Kidney (tissue), 22 donors: ENCODE results near the gene DAGLB. TPM values are rescaled to one million over a fixed set of nuclear protein-coding genes. Genes with fewer than 3 reads are reported as not detected.
A peak's percentile ranks its signal among the peaks of the same experiment; 100 is the strongest.

Experiments
- DNase-seq, 5 donors: peaks; one replicate each; pipeline ENCODE4 v3.0.0-alpha.2; 2013 to 2020
- FAIRE-seq: peaks from 2 replicates; lab custom pipeline; 2012; peaks lifted over from hg19 to GRCh38; lab: Jason Lieb, UNC
- H3K27ac ChIP-seq, 2 donors: one replicate each; pipeline ENCODE4 v1.7.0; 2013; ENCODE audit warnings: low read depth in 2 of 2, low read length in 2 of 2, inconsistent platforms in 1 of 2
- H3K27me3 ChIP-seq: one replicate; pipeline ENCODE4 v1.7.1; 2013; ENCODE audit warnings: low read length, inconsistent platforms; ENCODE audit not compliant: control insufficient read depth, insufficient read depth
- H3K36me3 ChIP-seq, 3 donors: one replicate each; pipeline versions ENCODE4 v1.7.0 to v1.7.1; 2013; ENCODE audit warnings: low read length in 3 of 3, control low read depth in 1 of 3, inconsistent platforms in 1 of 3; ENCODE audit not compliant: insufficient read depth in 3 of 3, control insufficient read depth in 2 of 3
- H3K4me1 ChIP-seq, 3 donors: one replicate each; pipeline versions ENCODE4 v1.7.0 to v1.7.1; 2013; ENCODE audit warnings: low read length in 3 of 3, inconsistent platforms in 1 of 3, low read depth in 1 of 3; ENCODE audit not compliant: control insufficient read depth in 2 of 3, insufficient read depth in 2 of 3
- H3K4me3 ChIP-seq, 3 donors: one replicate each; pipeline versions ENCODE4 v1.7.0 to v1.8.1; 2013; ENCODE audit warnings: low read length in 3 of 3, control low read depth in 1 of 3, inconsistent platforms in 1 of 3
- H3K9ac ChIP-seq, 3 donors: one replicate each; pipeline versions ENCODE4 v1.7.0 to v1.7.1; 2013; ENCODE audit warnings: low read length in 3 of 3, control low read depth in 1 of 3, inconsistent platforms in 1 of 3
- H3K9me3 ChIP-seq, 3 donors: one replicate each; pipeline versions ENCODE4 v1.7.0 to v1.7.1; 2013; ENCODE audit warnings: low read length in 3 of 3, control low read depth in 1 of 3, inconsistent platforms in 1 of 3; ENCODE audit not compliant: control insufficient read depth in 2 of 3, insufficient read depth in 1 of 3
- intact Hi-C: fragments of 100-400 bp; cut with DNase I; formaldehyde crosslinking; loops from one replicate; pipeline ENCODE4 v1.11.1; 2022
- long read RNA-seq, 10 donors: library from polyadenylated mRNA in 1 of 10; unstranded in 1 of 10; transcript quantifications; one replicate each; pipeline ENCODE4 v2.0.0 and lab custom pipeline, GENCODE V29; 2021 to 2026
- polyA plus RNA-seq: library from polyadenylated mRNA; stranded (reverse); fragments of 350-450 nt; fragmentation: Illumina TruSeq; extraction: RNeasy Lipid Tissue Mini Kit (QIAGEN cat#74804); gene quantifications from one replicate; pipeline ENCODE4 v1.2.3, GENCODE V29; 2014; ENCODE audit warnings: low read depth, low replicate concordance; ENCODE audit not compliant: insufficient read depth
- total RNA-seq: library from RNA; stranded (reverse); fragmentation: NEBNext Ultra II Directional; extraction: Animal tissue kit (Norgen Biotek cat#: 25700); gene quantifications from one replicate; pipeline ENCODE4 v1.2.1, GENCODE V29; 2021
- TF ChIP-seq, protein P1 (sequence below): IDR thresholded peaks from 3 replicates; pipeline ENCODE4 v1.5.1; 2012; ENCODE audit warnings: mild to moderate bottlenecking, moderate library complexity, borderline replicate concordance; ENCODE audit not compliant: insufficient read depth; ENCODE audit errors: extremely low read depth
- donor health status: control.
- donor health status: control.
- donor health status: control.
- donor health status: control.
- donor health status: control.
- donor health status: DM: yes; HTN: yes; CAD: no.
- donor health status: Normal renal cell carcinoma (clear cell type).

DAGLB gene, protein sequence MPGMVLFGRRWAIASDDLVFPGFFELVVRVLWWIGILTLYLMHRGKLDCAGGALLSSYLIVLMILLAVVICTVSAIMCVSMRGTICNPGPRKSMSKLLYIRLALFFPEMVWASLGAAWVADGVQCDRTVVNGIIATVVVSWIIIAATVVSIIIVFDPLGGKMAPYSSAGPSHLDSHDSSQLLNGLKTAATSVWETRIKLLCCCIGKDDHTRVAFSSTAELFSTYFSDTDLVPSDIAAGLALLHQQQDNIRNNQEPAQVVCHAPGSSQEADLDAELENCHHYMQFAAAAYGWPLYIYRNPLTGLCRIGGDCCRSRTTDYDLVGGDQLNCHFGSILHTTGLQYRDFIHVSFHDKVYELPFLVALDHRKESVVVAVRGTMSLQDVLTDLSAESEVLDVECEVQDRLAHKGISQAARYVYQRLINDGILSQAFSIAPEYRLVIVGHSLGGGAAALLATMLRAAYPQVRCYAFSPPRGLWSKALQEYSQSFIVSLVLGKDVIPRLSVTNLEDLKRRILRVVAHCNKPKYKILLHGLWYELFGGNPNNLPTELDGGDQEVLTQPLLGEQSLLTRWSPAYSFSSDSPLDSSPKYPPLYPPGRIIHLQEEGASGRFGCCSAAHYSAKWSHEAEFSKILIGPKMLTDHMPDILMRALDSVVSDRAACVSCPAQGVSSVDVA
- 25.6 TPM for total RNA-seq
- polyA plus RNA-seq, result 7.7 TPM
- long read RNA-seq, donor 1, partial matches to known transcripts, result 0 of 4 reads
- long read RNA-seq, donor 1, other reads (novel, unspliced or antisense), result 0 of 4 reads
- long read RNA-seq, donor 2, transcript DAGLB-201 (15 exons, 2,897 nt), result major isoform, 5 of 5 reads
- long read RNA-seq, donor 2, partial matches to known transcripts, result 0 of 5 reads
- long read RNA-seq, donor 2, other reads (novel, unspliced or antisense), result 0 of 5 reads
- long read RNA-seq, donor 3, partial matches to known transcripts, result 0 of 2 reads
- long read RNA-seq, donor 3, other reads (novel, unspliced or antisense), result 0 of 2 reads
- long read RNA-seq, donor 4, partial matches to known transcripts, result 0 of 2 reads
- long read RNA-seq, donor 4, other reads (novel, unspliced or antisense), result 0 of 2 reads
- long read RNA-seq, donor 5, partial matches to known transcripts, result 0 of 1 reads
- long read RNA-seq, donor 5, other reads (novel, unspliced or antisense), result 0 of 1 reads
- long read RNA-seq, donor 6, partial matches to known transcripts, result 0 of 1 reads
- long read RNA-seq, donor 6, other reads (novel, unspliced or antisense), result 0 of 1 reads
- long read RNA-seq, donor 7, transcript DAGLB-201 (15 exons, 2,897 nt), result major isoform, 5 of 21 reads
- long read RNA-seq, donor 7, partial matches to known transcripts, result 5 of 21 reads
- long read RNA-seq, donor 7, other reads (novel, unspliced or antisense), result 11 of 21 reads
- long read RNA-seq, donor 8, result 0 reads
- long read RNA-seq, donor 9, result 0 reads
- long read RNA-seq, donor 10, partial matches to known transcripts, result 0 of 4 reads
- long read RNA-seq, donor 10, other reads (novel, unspliced or antisense), result 0 of 4 reads

DNA sequence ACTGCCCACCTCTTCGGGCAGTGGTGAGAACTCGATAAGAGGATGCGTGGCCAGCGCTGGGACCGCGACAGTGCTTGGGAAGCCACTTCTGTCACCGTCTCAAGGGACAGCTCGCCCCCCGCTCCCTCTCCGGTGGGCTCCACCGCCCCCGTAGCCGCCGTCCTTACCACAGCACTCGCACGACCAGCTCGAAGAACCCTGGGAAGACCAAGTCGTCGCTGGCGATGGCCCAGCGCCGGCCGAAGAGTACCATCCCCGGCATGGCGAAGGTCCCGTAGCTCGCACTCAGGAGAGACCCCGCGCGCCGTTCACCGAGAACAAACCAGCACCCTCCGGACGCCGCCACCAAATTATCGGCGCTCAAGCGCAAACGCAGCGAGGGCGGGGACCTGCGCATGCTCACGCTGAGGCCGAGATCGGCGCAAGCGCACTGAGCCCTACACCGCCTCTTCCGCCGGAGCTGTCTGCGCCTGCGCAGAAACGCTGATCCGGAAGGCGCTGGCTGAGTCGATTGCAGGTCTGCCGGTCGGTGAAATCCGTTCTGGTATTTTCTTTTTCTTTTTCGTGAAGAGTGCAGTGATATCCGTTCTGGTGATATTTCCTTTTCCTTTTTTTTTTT is at the start of gene DAGLB:
Gene DAGLB, minus strand, starts transcription at position 374 of the 619 bp plus-strand sequence. Its CDS starts 112 bp downstream, at position 262.
- DNase-seq (peak; percentile 94 to 98 (median 96)), FAIRE-seq (no peak)
- peak within 1 kb of the TSS; percentile 87 to 93 for H3K27ac ChIP-seq
- no peaks in the 10 kb centered on the region for H3K27me3 ChIP-seq
- peaks cover 0 to 7% (median 0%) of the 10 kb centered on the region in 3 donors for H3K4me1 ChIP-seq
- TF ChIP-seq, protein P1, sequence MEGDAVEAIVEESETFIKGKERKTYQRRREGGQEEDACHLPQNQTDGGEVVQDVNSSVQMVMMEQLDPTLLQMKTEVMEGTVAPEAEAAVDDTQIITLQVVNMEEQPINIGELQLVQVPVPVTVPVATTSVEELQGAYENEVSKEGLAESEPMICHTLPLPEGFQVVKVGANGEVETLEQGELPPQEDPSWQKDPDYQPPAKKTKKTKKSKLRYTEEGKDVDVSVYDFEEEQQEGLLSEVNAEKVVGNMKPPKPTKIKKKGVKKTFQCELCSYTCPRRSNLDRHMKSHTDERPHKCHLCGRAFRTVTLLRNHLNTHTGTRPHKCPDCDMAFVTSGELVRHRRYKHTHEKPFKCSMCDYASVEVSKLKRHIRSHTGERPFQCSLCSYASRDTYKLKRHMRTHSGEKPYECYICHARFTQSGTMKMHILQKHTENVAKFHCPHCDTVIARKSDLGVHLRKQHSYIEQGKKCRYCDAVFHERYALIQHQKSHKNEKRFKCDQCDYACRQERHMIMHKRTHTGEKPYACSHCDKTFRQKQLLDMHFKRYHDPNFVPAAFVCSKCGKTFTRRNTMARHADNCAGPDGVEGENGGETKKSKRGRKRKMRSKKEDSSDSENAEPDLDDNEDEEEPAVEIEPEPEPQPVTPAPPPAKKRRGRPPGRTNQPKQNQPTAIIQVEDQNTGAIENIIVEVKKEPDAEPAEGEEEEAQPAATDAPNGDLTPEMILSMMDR, result no peak
- H3K4me3 ChIP-seq, result peak within 1 kb of the TSS; percentile 92 to 97 (median 96)
- intact Hi-C loops, result no loop called here
- peaks cover 0 to 10% (median 5%) of the 10 kb centered on the region in 3 donors for H3K36me3 ChIP-seq
- peak within 1 kb of the TSS; percentile 91 to 96 (median 94) for H3K9ac ChIP-seq
- no peaks in the 10 kb centered on the region for H3K9me3 ChIP-seq

DNA sequence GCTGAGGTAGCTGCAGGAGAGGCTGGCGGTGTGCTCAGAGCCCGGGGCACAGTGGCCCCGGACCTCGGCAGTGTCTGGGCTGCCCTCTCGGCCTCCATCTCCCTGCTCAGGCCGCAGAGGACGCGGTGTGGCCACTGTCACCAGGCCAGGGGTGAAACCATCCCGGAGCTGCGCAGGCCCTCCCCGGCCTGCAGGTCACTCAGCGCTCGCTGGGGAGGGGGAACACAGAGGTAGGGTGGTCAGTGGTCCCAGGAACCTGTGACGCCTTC is 49.8 kb upstream of the DAGLB start:
- TF ChIP-seq, protein P1, result no peak
- intact Hi-C loops, result no loop called here
- H3K27ac ChIP-seq, result no peak overlapping the region
- H3K36me3 ChIP-seq, result no peaks in the 10 kb centered on the region
- H3K27me3 ChIP-seq, result no peaks in the 10 kb centered on the region
- no peaks in the 10 kb centered on the region for H3K4me1 ChIP-seq
- H3K4me3 ChIP-seq, result no peak overlapping the region
- peak in 1 of 5 donors; percentile 56 for DNase-seq
- no peaks in the 10 kb centered on the region for H3K9me3 ChIP-seq
- no peak overlapping the region for H3K9ac ChIP-seq
- no peak for FAIRE-seq
